GM18861 (cell line): ENCODE measurements around the gene MSMB.
"Not testable (repeated sequence)": the region's sequence is repeated elsewhere in the genome, so short reads cannot be mapped to it uniquely, and the experiment has no call there.

Source experiments
- ATAC-seq: cut with Tn5 transposase; IDR thresholded peaks from one replicate; pipeline ENCODE4 v1.9.1; 2021; ENCODE audit not compliant: unreplicated experiment

Gene MSMB

DNA sequence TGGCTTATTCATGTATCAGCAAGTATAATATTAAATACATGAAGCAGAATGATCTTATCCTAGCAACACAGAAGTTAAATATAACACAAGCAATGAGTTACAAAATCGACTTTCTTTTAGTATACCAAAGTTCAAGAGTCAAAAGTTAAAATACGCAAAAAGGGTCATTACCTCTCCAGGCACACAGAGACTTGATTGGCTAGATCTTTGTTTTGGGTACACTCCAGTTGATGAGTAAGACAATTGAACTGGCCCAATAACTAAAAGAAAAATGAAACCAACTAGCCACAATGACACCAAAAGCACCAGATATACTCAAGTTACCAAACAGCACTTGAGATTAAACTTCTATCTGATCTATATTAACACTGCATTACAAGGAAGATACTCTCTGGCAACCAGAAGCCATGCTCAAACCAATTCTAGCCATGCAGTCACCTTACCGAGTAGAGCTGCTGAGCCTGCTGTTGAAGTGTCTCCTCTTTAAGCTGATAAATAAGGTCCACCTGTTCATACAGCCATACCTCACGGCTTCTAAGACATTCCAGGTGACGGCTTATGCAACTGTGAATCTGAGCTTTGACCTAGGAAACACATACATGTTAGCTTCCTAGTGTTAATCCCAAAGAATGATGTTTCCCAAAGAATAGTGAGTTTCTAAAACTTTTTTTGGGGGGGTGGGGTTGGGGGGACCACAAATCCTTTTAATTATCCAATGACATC is 31.2 kb downstream of the MSMB start:
- ATAC-seq = no peak

DNA sequence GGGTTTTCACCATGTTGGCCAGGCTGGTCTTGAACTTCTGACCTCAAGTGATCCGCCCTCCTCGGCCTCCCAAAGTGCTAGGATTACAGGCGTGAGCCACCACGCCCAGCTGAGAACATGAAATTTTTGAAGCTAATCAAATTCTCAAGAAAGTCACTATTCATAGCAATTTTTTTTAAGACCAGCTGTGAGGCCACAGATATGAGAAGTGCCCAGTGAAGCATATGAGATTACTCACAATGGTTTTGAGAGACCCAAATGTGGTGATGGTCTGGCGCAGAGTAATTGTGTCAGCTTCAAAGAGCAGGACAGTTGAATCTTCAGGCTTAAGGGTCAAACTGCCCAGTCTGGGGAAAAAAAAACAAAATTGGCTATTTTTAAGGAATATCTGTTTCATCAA is 31.9 kb downstream of the MSMB start:
- no peak for ATAC-seq

DNA sequence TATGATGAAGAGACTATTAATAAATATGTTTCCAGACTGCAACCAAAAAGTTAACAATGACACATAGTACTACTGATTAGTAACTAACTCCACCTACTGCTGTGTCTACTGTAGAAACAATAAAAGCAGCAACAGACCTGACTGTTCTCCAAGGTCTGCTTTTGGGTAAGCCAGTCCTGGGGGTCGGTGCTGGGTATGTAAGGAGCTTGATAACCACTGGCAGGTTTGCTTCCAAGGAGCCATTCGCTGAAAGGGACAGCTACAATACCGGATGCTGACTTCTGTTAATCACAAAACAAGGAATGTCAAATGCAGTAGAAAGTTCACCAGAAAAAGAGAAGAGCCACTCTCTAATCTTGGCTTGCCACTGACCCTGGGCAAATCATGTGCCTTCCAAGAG is 33.3 kb downstream of the MSMB start:
- no peak for ATAC-seq

DNA sequence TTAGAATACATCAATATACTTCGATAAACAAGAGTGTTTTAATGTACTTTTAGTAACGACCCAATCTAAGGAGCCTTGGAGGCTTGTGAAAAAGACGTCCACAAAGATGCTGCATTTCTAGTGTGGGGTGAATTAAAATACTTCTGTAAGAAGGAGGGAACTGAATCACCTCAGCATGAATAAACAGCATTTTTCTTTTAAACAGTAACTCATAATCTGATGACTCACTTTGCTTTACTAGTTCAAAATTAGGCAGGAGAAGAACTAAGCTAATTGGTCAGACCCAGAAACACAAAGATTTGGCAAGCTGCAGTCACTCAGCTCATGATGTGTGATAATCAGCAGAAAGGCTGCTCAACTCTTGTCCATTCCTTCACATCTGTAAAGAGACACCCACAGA is 39.9 kb downstream of the MSMB start:
- no peak for ATAC-seq

DNA sequence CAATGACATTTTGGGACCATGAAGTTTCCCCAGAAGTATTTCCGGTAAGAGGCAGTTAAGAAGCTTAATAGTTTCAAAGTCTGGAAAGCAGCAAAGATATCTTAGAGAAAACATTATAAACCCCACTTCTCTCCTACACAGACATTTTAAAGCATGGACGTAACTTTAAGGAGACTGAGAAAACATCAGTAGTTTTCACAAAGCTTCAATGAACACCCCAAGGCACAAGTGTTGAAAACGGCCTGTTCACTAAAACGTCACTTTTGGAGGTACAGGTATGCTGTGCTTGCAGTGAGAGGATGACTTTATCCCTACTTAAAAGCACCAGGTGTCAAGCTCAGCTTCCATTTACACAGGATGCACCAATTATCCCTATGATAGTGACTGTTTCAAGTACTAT is 40.7 kb downstream of the MSMB start:
- no peak for ATAC-seq

DNA sequence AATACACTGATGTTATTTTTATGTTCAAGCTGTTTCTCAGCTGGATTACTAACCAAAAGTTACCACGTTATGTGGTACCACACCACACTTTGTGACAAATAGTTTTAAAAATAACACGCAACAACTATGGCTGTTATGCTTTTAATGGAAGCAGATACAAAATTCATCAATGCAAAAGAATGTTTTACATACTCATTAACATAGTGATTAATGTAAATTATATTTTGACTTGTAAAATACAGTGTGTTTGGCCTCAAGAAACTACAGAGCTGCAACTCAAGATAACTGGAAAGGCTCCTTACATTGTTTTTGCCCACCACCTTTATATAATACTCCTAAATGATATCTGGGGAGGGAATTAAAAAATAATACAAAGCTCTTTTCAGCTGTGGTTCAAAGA is 41.1 kb downstream of the MSMB start:
- no peak for ATAC-seq

DNA sequence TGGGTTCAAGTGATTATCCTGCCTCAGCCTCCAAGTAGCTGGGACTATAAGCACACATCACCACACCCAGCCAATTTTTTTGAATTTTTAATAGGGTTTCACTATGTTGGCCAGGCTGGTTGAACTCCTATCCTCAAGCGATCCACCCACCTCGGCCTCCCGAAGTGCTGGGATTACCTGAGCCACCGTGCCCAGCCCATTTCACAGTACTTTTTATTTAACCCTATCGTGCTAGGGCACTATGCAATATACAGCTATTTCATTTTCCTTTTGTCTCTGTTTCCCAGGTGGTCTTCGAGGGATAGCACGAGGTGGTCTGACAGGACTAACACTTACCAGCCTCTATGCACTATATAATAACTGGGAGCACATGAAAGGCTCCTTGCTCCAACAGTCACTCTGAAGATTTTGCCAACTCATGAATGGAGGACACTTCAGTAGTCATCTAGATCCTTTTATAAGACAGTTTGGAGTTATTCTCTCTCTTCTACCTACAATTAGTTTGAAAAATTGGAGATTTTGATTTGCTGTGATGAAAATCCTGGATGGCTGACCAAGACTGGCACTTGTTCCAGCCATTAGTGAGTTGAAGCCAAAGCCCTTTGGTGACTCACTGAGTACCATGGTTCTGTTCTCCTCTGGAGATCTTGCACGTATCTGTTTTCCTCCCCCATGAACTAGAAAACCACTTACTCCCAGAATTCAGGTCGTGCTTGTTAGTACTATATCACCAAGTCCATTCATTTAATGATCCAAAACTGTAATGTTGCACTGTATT is 43.0 kb downstream of the MSMB start:
- ATAC-seq = no peak

DNA sequence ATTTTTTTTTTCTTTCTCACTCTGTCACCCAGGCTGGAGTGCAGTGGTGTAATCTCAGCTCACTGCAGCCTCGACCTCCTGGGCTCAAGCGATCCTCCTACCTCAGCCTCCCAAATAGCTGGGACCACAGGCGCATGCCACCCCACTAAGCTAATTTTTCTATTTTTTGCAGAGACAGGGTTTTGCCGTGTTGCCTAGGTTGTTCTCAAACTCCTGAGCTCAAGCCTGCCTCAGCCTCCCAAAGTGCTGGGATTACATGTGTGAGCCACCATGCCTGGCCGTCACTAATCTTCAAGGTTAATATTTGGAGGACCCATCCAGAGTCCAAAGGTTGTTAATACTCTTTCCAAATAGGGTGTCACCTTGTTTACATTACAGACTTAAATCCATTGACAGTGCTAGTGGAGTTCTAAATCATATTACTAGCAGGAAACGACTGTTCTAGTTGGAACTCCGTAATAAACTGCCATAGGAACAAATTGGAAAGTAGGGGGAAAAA is 43.8 kb downstream of the MSMB start:
- ATAC-seq = not testable (repeated sequence)

DNA sequence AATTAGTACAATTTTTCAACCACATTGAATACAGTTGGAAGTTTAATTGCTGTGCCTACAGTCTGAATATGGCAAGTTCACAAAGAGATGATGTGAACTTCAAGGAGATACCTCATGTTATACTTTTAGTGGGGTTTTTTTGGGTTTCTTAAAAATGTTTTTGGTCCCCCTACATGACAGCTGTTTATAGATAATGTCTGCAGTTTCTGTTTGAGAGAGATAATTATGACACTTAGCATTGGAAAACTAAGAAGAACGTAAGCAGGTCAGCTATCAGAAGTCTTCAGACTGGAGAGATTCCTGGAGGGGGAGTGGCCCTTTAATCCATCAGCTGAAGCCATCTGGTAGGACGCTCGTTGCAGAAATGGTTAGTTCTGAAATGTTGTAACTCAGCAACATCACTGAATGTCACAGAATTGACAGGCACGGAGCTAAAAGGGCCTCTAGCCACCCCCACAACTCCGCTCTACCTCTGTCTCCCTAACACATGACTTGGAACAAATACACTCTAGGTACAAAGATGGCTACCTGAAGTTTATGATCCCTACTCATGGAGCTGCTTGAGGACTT is 44.8 kb downstream of the MSMB start:
- no peak for ATAC-seq

DNA sequence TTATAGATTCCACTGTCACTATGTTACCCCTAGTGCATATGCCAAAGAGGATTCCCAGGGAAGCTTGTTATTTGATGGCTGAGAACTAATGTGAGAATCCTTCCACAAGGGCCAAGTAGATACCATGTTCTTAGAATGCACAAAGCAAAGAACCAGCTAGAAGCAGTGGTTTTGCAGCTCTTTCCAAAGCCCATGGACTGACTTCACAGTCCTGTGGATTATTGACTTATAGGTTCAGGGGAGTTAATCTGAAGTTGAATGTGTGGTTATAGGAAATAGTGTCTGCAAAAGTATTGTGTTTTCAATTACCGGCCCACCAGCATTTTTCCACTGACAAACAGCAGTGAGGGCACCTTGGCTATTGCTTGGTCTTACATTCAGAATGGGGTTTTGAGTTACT is 45.5 kb downstream of the MSMB start:
- ATAC-seq = no peak

DNA sequence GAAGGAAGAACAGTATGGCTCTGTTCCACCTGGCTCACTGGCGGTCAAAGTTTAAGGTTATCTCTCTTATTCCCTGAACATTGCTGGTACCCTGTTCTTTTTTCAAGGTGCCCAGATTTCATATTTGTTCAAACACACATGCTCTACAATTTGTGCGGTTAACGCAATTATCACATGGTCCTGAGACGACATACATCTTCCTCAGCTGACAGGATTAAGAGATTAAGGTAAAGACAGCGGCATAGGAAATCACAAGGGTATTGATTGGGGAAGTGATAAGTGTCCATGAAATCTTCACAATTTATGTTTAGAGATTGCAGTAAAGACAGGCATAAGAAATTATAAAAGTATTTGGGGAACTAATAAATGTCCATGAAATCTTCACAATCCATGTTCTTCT is 46.1 kb downstream of the MSMB start:
- ATAC-seq = not testable (repeated sequence)

DNA sequence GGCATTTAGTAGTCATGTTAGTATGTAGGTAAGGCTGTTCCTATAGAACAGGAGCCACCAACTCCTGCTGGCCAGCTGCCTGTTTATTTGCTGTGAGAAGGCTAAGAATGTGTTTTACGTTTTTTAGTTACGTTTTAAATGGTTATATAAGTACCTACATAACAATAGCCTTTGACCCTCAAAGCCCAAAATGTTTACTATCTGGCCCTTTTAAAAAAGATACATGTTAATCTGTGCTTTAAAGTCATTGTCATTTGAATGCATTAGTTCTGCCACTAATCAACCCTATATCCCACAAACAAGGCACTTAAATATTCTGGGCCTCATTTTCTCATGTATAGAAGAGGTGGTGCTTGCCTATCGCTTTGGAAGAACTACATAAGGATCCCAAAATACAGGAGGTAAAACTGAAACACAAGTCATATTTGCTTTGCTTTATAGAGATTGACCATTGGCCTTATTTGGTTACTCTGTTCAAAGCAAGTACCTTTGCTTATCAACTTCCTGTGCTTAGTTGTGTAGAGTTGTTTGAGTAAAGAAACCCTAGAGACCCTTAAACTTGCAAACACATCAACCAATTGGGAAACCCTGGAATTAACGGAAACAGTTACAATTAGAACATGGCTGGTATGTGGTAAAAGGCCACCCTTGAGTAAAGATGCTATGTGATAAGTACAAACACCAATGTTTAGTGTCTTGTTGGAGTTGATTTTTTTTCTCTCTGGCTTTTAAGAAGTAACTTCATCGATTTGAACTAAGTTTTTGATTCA is 47.9 kb downstream of the MSMB start:
- no peak for ATAC-seq

DNA sequence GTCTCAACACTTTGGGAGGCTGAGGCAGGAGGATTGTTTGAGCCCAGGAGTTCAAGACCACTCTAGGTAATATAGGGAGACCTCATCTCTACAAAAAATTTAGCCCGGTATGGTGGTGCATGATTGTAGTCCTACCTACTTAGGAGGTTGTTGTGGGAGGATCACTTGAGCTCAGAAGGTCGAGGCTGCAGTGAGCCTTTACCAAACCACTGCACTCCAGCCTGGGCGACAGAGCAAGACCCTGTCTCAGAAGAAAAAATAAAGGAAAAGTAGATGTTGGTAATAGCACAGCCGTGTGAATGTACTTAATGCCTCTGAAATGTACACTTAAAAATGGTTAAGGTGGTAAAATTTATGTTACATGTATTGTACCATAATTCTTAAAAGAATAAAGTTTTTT is 48.5 kb downstream of the MSMB start:
- ATAC-seq = no peak

DNA sequence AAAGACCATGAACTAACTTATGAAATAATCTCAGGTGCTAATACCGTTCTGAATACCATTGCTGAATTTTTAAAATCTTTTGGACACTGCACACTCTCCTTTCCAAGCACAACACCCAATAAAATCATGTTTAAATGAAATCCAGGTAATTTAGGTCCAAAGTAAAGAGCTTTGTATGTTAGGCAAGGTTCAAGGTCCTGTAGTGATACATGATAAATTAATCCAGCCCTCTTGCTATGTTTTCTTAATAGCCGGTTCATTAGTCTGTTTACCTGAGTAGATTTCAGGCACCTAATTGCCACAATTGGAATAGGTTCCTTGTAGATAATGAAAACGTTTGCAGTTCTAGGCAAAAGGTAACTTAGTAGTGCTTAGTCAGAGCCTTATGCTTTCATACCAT is 60.5 kb downstream of the MSMB start:
- ATAC-seq = not testable (repeated sequence)

DNA sequence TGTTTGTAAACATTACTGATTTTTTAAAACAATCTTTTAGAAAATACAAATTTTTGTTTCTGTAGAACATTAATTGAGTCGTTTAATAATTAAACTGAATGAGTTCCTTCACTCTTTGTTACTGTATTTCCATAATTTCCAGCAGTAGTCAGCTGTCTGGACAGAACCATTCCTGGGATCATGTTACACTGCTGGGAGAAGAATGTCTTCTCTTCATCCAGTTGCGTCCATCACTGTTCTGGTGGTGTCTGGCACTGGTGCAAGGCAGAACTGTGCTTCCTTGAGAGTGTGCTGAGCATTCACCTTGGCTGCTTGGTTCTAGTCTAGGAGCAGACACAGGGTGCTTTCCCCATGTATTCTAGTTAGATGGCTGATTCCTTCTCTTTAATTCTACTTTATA is 61.6 kb downstream of the MSMB start:
- ATAC-seq = not testable (repeated sequence)

DNA sequence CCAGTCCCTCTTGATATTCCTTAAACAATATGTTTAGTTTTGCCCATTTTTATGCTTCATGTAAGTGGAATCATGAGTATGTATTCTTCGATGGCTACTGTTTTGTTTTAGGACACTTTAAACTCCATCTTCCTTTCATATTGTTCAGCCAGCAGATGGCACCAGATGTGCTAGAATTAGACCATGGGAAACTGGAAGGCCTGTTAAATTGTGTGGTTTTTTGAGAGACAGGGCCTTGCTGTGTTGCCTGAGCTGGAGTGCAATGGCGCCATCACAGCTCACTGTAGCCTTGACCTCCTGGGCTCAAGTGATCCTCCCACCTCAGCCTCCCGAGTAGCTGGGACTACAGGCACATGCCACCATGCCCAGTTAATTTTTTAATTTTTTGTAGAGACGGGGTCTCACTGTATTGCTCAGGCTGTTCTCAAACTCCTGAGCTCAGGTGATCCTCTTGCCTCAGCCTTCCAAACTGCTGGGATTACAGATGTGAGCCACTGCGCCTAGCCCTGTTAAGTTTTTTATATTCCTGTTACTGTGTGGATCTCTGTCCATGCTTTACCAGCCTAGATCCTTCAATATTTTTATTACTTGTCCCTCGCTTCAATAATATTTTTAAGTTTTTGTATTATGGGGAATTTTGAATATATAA is 62.4 kb downstream of the MSMB start:
- peak; percentile 56 for ATAC-seq
